ENCODE results near the gene PLD1.
"Not testable (repeated sequence)": the region's sequence is repeated elsewhere in the genome, so short reads cannot be mapped to it uniquely, and the experiment has no call there.

Gene PLD1

GRCh38 chr3:171809861-171810628 is at the start of gene PLD1:
Gene PLD1, minus strand, starts transcription at chr3:171810483. Its CDS starts 72,432 bp downstream, at chr3:171738051.
- no peak for DNase-seq

GRCh38 chr3:171858770-171859169 is 48.5 kb upstream of the PLD1 start:
- DNase-seq, result not testable (repeated sequence)

- no peak for DNase-seq
Measured at GRCh38 chr3:171854649-171855305, 44.5 kb upstream of the PLD1 start.

- DNase-seq, result no peak
Measured at GRCh38 chr3:171851660-171852058, 41.4 kb upstream of the PLD1 start.

- no peak for DNase-seq
Measured at GRCh38 chr3:171850960-171851659, 40.8 kb upstream of the PLD1 start.

GRCh38 chr3:171850320-171850959 is 40.2 kb upstream of the PLD1 start:
- DNase-seq, result no peak

- no peak for DNase-seq
Measured at GRCh38 chr3:171849617-171850319, 39.5 kb upstream of the PLD1 start.

- no peak for DNase-seq
Measured at GRCh38 chr3:171847595-171848259, 37.4 kb upstream of the PLD1 start.

- DNase-seq, result no peak
Measured at GRCh38 chr3:171847133-171847532, 36.9 kb upstream of the PLD1 start.

- no peak for DNase-seq
Measured at GRCh38 chr3:171846597-171846996, 36.3 kb upstream of the PLD1 start.

GRCh38 chr3:171845481-171846284 is 35.4 kb upstream of the PLD1 start:
- no peak for DNase-seq

- no peak for DNase-seq
Measured at GRCh38 chr3:171844873-171845272, 34.6 kb upstream of the PLD1 start.

GRCh38 chr3:171842864-171843518 is 32.7 kb upstream of the PLD1 start, which contains the start of gene TMEM212:
Gene TMEM212, plus strand, starts transcription at chr3:171843349. Its CDS starts 35 bp downstream, at chr3:171843384.
- DNase-seq, result no peak

GRCh38 chr3:171841620-171842000 is 31.3 kb upstream of the PLD1 start:
- DNase-seq, result no peak

- DNase-seq, result no peak
Measured at GRCh38 chr3:171840811-171841619, 30.7 kb upstream of the PLD1 start.

GRCh38 chr3:171840445-171840810 is 30.1 kb upstream of the PLD1 start:
- DNase-seq, result no peak

GRCh38 chr3:171839270-171839669 is 29.0 kb upstream of the PLD1 start:
- no peak for DNase-seq

- no peak for DNase-seq
Measured at GRCh38 chr3:171838218-171838720, 28.0 kb upstream of the PLD1 start.

GRCh38 chr3:171837698-171838097 is 27.4 kb upstream of the PLD1 start:
- no peak for DNase-seq

- no peak for DNase-seq
Measured at GRCh38 chr3:171836855-171837254, 26.6 kb upstream of the PLD1 start.
